ENCODE data around the gene LRRC56.

DNA sequence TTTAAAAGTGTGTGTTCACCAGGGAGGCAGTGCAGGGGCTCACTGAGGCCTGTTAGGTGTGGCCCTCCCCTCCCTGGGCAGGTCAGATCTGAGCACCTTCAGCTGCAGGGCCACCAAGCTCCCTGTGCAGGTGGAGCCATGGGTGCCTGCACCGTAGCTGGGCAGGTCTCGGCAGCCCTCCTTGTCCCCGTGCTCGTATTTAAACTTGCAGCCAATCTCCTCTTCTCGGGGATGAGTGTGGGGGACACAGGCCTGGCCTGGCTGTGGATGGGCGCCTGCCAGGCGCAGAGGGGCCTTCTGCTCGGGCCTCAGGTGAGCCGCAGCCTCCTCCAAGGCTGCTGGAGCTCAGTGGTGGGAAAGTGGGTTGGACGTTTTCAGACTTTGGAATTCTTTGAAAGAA is 58.1 kb downstream of the LRRC56 start:
- TF ChIP-seq EZH2 (IDR thresholded peaks at IDR 0.05; ENCODE audit: low read length): no peak
- TF ChIP-seq, protein P1, sequence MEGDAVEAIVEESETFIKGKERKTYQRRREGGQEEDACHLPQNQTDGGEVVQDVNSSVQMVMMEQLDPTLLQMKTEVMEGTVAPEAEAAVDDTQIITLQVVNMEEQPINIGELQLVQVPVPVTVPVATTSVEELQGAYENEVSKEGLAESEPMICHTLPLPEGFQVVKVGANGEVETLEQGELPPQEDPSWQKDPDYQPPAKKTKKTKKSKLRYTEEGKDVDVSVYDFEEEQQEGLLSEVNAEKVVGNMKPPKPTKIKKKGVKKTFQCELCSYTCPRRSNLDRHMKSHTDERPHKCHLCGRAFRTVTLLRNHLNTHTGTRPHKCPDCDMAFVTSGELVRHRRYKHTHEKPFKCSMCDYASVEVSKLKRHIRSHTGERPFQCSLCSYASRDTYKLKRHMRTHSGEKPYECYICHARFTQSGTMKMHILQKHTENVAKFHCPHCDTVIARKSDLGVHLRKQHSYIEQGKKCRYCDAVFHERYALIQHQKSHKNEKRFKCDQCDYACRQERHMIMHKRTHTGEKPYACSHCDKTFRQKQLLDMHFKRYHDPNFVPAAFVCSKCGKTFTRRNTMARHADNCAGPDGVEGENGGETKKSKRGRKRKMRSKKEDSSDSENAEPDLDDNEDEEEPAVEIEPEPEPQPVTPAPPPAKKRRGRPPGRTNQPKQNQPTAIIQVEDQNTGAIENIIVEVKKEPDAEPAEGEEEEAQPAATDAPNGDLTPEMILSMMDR (optimal IDR thresholded peaks at IDR 0.05 in 1 of 3, IDR thresholded peaks at IDR 0.05 in 1 of 3, conservative IDR thresholded peaks at IDR 0.05 in 1 of 3; ENCODE audit: extremely low read depth in 1 of 3, insufficient read depth in 2 of 3, low read length in 3 of 3): no peak
